GM23338 (cell line): ENCODE results near the gene POLE. TPM values are rescaled to one million over a fixed set of nuclear protein-coding genes. Genes with fewer than 3 reads are reported as not detected.
A peak's percentile ranks its signal among the peaks of the same experiment; 100 is the strongest.

ENCODE experiments used
- ATAC-seq: fragments of 200-7000 bp; cut with Tn5 transposase; 3 replicates; pipeline ENCODE4 v1.9.1; 2020
- DNase-seq: peaks from one replicate; pipeline ENCODE4 v3.0.0-alpha.2; 2015; ENCODE audit warnings: low spot score
- H2AFZ ChIP-seq: fragments of 200-600 bp; sonication (generic); 2 replicates; pipeline ENCODE4 v1.8.0; 2016; ENCODE audit warnings: antibody characterized with exemption, mild to moderate bottlenecking, moderate library complexity
- H3F3A ChIP-seq: fragments of 200-600 bp; sonication (generic); replicated peaks from 2 replicates; pipeline ENCODE4 v1.8.0; 2017; ENCODE audit warnings: antibody characterized with exemption, mixed run types, low read depth
- H3K27ac ChIP-seq: fragments of 200-600 bp; sonication (generic); 2 replicates; pipeline ENCODE4 v1.6.1; 2016; ENCODE audit warnings: low read depth
- H3K27me3 ChIP-seq: fragments of 200-600 bp; sonication (generic); 2 replicates; pipeline ENCODE4 v1.8.0; 2016; ENCODE audit warnings: mild to moderate bottlenecking, mixed run types, moderate library complexity; ENCODE audit not compliant: insufficient read depth
- H3K36me3 ChIP-seq: fragments of 200-600 bp; sonication (generic); 2 replicates; pipeline ENCODE4 v1.8.0; 2016; ENCODE audit warnings: mild to moderate bottlenecking; ENCODE audit not compliant: insufficient read depth
- H3K4me1 ChIP-seq: fragments of 200-600 bp; sonication (generic); 2 replicates; pipeline ENCODE4 v1.8.0; 2016; ENCODE audit warnings: mild to moderate bottlenecking, moderate library complexity; ENCODE audit not compliant: insufficient read depth
- H3K4me2 ChIP-seq: fragments of 200-600 bp; sonication (generic); 2 replicates; pipeline ENCODE4 v1.7.1; 2017; ENCODE audit warnings: mixed run types
- H3K4me3 ChIP-seq: fragments of 200-600 bp; sonication (generic); 2 replicates; pipeline ENCODE4 v1.6.1; 2016; ENCODE audit warnings: mixed run types
- H3K79me2 ChIP-seq: fragments of 200-600 bp; sonication (generic); replicated peaks from 2 replicates; pipeline ENCODE4 v1.8.0; 2017; ENCODE audit warnings: mild to moderate bottlenecking; ENCODE audit not compliant: insufficient read depth
- H3K9me2 ChIP-seq: fragments of 200-600 bp; sonication (generic); 2 replicates; pipeline ENCODE4 v1.8.0; 2017; ENCODE audit not compliant: insufficient read depth
- H4K20me1 ChIP-seq: fragments of 200-600 bp; sonication (generic); replicated peaks from 2 replicates; pipeline ENCODE4 v1.8.0; 2017; ENCODE audit warnings: mild to moderate bottlenecking; ENCODE audit not compliant: insufficient read depth
- H3K27ac Mint-ChIP-seq: 2 replicates; pipeline ENCODE4 v1.8.0; 2020; ENCODE audit warnings: inconsistent platforms, mild to moderate bottlenecking, moderate library complexity, mixed read lengths
- H3K27me3 Mint-ChIP-seq: 3 replicates; pipeline ENCODE4 v1.8.0; 2022; ENCODE audit warnings: low read depth, mild to moderate bottlenecking, moderate library complexity, mixed read lengths, inconsistent platforms; ENCODE audit not compliant: insufficient read depth, poor library complexity
- H3K36me3 Mint-ChIP-seq: 3 replicates; pipeline ENCODE4 v1.8.0; 2021; ENCODE audit warnings: low read depth, mild to moderate bottlenecking, inconsistent platforms, moderate library complexity, mixed read lengths
- H3K4me1 Mint-ChIP-seq: 3 replicates; pipeline ENCODE4 v1.8.0; 2020; ENCODE audit warnings: mild to moderate bottlenecking, inconsistent platforms, mixed read lengths
- H3K4me3 Mint-ChIP-seq: 3 replicates; pipeline ENCODE4 v1.8.0; 2021; ENCODE audit warnings: moderate library complexity, mild to moderate bottlenecking, inconsistent platforms, mixed read lengths
- H3K9me3 Mint-ChIP-seq: 3 replicates; pipeline ENCODE4 v1.8.0; 2020; ENCODE audit warnings: moderate library complexity, mild to moderate bottlenecking, inconsistent platforms, mixed read lengths
- CREB1 ChIP-seq: fragments of 250-450 bp; sonication (Bioruptor Pico); IDR thresholded peaks from 2 replicates; pipeline ENCODE4 v1.5.0; 2020; ENCODE audit warnings: low read depth, mild to moderate bottlenecking, moderate library complexity
- EZH2 ChIP-seq: fragments of 200-600 bp; sonication (generic); IDR thresholded peaks from one replicate; pipeline ENCODE4 v1.8.0; 2017; ENCODE audit warnings: antibody characterized with exemption, mild to moderate bottlenecking, low read depth; ENCODE audit not compliant: unreplicated experiment
- EZH2phosphoT487 ChIP-seq: fragments of 200-600 bp; sonication (generic); IDR thresholded peaks from one replicate; pipeline ENCODE4 v1.8.1; 2018; ENCODE audit warnings: antibody characterized with exemption; ENCODE audit not compliant: unreplicated experiment
- JUNB ChIP-seq: IDR thresholded peaks from one replicate; pipeline ENCODE4 v1.6.1; 2016; ENCODE audit warnings: antibody characterized with exemption; ENCODE audit not compliant: unreplicated experiment
- NANOG ChIP-seq: IDR thresholded peaks from 2 replicates; pipeline ENCODE4 v1.6.1; 2016; ENCODE audit warnings: antibody characterized with exemption, borderline replicate concordance
- POLR2AphosphoS5 ChIP-seq: IDR thresholded peaks from 2 replicates; pipeline ENCODE4 v1.6.1; 2016; ENCODE audit warnings: antibody characterized with exemption, low read depth
- STAT1 ChIP-seq: IDR thresholded peaks from one replicate; pipeline ENCODE4 v1.6.1; 2016; ENCODE audit warnings: antibody characterized with exemption; ENCODE audit not compliant: unreplicated experiment
- ZNF114 ChIP-seq: fragments of 250-450 bp; sonication (Bioruptor Pico); IDR thresholded peaks from 2 replicates; pipeline ENCODE4 v1.5.0; 2020; ENCODE audit warnings: mild to moderate bottlenecking, moderate library complexity
- ZNF331 ChIP-seq: fragments of 250-450 bp; sonication (Bioruptor Pico); IDR thresholded peaks from 2 replicates; pipeline ENCODE4 v1.5.0; 2020; ENCODE audit warnings: low read depth, mild to moderate bottlenecking, moderate library complexity
- polyA plus RNA-seq: library from polyadenylated mRNA; unstranded; fragments of >200 nt; fragmentation: Nextera tagmentation; extraction: Ambion mirVana; gene quantifications from 2 replicates; pipeline ENCODE4 v1.2.1, GENCODE V29; 2016
- total RNA-seq: library from RNA; depleted of rRNA; stranded (reverse); fragments of >200 nt; shearing (Covaris generic); gene quantifications from 2 replicates; pipeline ENCODE4 v1.2.3, GENCODE V29; 2014
- TF ChIP-seq, protein P1 (sequence below): fragments of 250-450 bp; sonication (Bioruptor Pico); IDR thresholded peaks from 2 replicates; pipeline ENCODE4 v1.5.0; 2020; ENCODE audit warnings: mild to moderate bottlenecking, moderate library complexity
- TF ChIP-seq, protein P2 (sequence below): IDR thresholded peaks from 2 replicates; pipeline ENCODE4 v1.6.1; 2016; ENCODE audit warnings: antibody characterized with exemption
- TF ChIP-seq, protein P3 (sequence below), 2 experiments: fragments of 200-600 bp in 1 of 2; sonication (generic) in 1 of 2; conservative IDR thresholded peaks; 2 replicates each; pipeline versions ENCODE4 v1.5.1 to v1.6.1; 2016 to 2017; ENCODE audit warnings: antibody characterized with exemption in 2 of 2, low read depth in 2 of 2, mild to moderate bottlenecking in 2 of 2, moderate library complexity in 1 of 2
- TF ChIP-seq, protein P4 (sequence below): IDR thresholded peaks from one replicate; pipeline ENCODE4 v1.6.1; 2018; ENCODE audit warnings: antibody characterized with exemption; ENCODE audit not compliant: unreplicated experiment

POLE gene
- total and polyA plus RNA-seq, 2 experiments from 2014 or later: 33.6 to 125 TPM

DNA sequence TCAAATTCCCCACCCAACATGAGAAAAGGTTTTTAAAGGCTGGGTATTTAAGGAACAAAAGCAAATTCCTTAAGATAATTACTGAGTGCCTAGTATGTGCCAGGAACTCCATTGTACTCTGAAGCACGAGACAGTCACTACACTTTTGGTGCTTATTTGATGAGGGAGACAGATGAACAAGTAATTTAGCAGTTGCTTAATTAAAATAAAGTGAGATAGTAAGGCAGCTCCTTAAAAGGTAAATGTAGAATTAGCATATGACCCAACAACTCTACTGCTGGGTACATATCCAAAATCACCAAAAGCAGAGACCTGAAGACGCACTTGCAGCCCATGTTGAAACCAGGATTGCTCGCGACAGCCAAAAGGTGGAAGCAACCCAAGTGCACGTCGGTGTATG lies 21.3 kb downstream of the POLE start:
- Histone ChIP-seq H3K27ac (peak overlapping the region; percentile 20; the same call in 1 of the 2 replicates), H3K27me3 (no peaks in the 10 kb centered on the region), H4K20me1 (peaks cover 11% of the 10 kb centered on the region), H2AFZ (no peak overlapping the region), H3K4me1 (no peaks in the 10 kb centered on the region), H3F3A (no peaks in the 10 kb centered on the region), H3K36me3 (peaks cover 50% of the 10 kb centered on the region), H3K4me2 (no peak overlapping the region), H3K79me2 (no peaks in the 10 kb centered on the region), H3K4me3 (no peak overlapping the region), H3K9me2 (no peaks in the 10 kb centered on the region)
- Mint-ChIP-seq H3K27ac (no peak overlapping the region), H3K4me1 (no peaks in the 10 kb centered on the region), H3K27me3 (no peaks in the 10 kb centered on the region), H3K36me3 (peaks cover 94% of the 10 kb centered on the region), H3K9me3 (no peaks in the 10 kb centered on the region), H3K4me3 (no peak overlapping the region)
- DNase-seq: no peak
- no peak for ATAC-seq
- TF ChIP-seq JUNB (no peak), NANOG (no peak), EZH2 (no peak), ZNF331 (no peak), CREB1 (CRISPR knock-in tag) (no peak), ZNF114 (no peak), POLR2AphosphoS5 (no peak), STAT1 (no peak), EZH2phosphoT487 (no peak)
- TF ChIP-seq, protein P1, sequence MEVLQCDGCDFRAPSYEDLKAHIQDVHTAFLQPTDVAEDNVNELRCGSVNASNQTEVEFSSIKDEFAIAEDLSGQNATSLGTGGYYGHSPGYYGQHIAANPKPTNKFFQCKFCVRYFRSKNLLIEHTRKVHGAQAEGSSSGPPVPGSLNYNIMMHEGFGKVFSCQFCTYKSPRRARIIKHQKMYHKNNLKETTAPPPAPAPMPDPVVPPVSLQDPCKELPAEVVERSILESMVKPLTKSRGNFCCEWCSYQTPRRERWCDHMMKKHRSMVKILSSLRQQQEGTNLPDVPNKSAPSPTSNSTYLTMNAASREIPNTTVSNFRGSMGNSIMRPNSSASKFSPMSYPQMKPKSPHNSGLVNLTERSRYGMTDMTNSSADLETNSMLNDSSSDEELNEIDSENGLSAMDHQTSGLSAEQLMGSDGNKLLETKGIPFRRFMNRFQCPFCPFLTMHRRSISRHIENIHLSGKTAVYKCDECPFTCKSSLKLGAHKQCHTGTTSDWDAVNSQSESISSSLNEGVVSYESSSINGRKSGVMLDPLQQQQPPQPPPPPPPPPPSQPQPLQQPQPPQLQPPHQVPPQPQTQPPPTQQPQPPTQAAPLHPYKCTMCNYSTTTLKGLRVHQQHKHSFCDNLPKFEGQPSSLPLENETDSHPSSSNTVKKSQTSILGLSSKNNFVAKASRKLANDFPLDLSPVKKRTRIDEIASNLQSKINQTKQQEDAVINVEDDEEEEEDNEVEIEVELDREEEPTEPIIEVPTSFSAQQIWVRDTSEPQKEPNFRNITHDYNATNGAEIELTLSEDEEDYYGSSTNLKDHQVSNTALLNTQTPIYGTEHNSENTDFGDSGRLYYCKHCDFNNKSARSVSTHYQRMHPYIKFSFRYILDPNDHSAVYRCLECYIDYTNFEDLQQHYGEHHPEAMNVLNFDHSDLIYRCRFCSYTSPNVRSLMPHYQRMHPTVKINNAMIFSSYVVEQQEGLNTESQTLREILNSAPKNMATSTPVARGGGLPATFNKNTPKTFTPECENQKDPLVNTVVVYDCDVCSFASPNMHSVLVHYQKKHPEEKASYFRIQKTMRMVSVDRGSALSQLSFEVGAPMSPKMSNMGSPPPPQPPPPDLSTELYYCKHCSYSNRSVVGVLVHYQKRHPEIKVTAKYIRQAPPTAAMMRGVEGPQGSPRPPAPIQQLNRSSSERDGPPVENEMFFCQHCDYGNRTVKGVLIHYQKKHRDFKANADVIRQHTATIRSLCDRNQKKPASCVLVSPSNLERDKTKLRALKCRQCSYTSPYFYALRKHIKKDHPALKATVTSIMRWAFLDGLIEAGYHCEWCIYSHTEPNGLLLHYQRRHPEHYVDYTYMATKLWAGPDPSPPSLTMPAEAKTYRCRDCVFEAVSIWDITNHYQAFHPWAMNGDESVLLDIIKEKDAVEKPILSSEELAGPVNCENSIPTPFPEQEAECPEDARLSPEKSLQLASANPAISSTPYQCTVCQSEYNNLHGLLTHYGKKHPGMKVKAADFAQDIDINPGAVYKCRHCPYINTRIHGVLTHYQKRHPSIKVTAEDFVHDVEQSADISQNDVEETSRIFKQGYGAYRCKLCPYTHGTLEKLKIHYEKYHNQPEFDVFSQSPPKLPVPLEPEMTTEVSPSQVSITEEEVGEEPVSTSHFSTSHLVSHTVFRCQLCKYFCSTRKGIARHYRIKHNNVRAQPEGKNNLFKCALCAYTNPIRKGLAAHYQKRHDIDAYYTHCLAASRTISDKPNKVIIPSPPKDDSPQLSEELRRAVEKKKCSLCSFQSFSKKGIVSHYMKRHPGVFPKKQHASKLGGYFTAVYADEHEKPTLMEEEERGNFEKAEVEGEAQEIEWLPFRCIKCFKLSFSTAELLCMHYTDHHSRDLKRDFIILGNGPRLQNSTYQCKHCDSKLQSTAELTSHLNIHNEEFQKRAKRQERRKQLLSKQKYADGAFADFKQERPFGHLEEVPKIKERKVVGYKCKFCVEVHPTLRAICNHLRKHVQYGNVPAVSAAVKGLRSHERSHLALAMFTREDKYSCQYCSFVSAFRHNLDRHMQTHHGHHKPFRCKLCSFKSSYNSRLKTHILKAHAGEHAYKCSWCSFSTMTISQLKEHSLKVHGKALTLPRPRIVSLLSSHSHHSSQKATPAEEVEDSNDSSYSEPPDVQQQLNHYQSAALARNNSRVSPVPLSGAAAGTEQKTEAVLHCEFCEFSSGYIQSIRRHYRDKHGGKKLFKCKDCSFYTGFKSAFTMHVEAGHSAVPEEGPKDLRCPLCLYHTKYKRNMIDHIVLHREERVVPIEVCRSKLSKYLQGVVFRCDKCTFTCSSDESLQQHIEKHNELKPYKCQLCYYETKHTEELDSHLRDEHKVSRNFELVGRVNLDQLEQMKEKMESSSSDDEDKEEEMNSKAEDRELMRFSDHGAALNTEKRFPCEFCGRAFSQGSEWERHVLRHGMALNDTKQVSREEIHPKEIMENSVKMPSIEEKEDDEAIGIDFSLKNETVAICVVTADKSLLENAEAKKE: no peak
- TF ChIP-seq, protein P2, sequence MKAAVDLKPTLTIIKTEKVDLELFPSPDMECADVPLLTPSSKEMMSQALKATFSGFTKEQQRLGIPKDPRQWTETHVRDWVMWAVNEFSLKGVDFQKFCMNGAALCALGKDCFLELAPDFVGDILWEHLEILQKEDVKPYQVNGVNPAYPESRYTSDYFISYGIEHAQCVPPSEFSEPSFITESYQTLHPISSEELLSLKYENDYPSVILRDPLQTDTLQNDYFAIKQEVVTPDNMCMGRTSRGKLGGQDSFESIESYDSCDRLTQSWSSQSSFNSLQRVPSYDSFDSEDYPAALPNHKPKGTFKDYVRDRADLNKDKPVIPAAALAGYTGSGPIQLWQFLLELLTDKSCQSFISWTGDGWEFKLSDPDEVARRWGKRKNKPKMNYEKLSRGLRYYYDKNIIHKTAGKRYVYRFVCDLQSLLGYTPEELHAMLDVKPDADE: no peak
- TF ChIP-seq, protein P3, sequence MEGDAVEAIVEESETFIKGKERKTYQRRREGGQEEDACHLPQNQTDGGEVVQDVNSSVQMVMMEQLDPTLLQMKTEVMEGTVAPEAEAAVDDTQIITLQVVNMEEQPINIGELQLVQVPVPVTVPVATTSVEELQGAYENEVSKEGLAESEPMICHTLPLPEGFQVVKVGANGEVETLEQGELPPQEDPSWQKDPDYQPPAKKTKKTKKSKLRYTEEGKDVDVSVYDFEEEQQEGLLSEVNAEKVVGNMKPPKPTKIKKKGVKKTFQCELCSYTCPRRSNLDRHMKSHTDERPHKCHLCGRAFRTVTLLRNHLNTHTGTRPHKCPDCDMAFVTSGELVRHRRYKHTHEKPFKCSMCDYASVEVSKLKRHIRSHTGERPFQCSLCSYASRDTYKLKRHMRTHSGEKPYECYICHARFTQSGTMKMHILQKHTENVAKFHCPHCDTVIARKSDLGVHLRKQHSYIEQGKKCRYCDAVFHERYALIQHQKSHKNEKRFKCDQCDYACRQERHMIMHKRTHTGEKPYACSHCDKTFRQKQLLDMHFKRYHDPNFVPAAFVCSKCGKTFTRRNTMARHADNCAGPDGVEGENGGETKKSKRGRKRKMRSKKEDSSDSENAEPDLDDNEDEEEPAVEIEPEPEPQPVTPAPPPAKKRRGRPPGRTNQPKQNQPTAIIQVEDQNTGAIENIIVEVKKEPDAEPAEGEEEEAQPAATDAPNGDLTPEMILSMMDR (conservative IDR thresholded peaks at IDR 0.05; ENCODE audit: low read depth in 2 of 2): no peak
- TF ChIP-seq, protein P4, sequence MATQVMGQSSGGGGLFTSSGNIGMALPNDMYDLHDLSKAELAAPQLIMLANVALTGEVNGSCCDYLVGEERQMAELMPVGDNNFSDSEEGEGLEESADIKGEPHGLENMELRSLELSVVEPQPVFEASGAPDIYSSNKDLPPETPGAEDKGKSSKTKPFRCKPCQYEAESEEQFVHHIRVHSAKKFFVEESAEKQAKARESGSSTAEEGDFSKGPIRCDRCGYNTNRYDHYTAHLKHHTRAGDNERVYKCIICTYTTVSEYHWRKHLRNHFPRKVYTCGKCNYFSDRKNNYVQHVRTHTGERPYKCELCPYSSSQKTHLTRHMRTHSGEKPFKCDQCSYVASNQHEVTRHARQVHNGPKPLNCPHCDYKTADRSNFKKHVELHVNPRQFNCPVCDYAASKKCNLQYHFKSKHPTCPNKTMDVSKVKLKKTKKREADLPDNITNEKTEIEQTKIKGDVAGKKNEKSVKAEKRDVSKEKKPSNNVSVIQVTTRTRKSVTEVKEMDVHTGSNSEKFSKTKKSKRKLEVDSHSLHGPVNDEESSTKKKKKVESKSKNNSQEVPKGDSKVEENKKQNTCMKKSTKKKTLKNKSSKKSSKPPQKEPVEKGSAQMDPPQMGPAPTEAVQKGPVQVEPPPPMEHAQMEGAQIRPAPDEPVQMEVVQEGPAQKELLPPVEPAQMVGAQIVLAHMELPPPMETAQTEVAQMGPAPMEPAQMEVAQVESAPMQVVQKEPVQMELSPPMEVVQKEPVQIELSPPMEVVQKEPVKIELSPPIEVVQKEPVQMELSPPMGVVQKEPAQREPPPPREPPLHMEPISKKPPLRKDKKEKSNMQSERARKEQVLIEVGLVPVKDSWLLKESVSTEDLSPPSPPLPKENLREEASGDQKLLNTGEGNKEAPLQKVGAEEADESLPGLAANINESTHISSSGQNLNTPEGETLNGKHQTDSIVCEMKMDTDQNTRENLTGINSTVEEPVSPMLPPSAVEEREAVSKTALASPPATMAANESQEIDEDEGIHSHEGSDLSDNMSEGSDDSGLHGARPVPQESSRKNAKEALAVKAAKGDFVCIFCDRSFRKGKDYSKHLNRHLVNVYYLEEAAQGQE: no peak
